H9 (cell line): Measurements from ENCODE around the gene DCHS1. TPM values are rescaled to one million over a fixed set of nuclear protein-coding genes. Genes with fewer than 3 reads are reported as not detected.

ENCODE experiments used
- DNase-seq: peaks from one replicate; pipeline ENCODE4 v3.0.0-alpha.2; 2017
- H2AFZ ChIP-seq: one replicate; pipeline ENCODE4 v1.6.1; 2013; ENCODE audit warnings: mild to moderate bottlenecking, low read length, control low read depth, moderate library complexity
- H2AK5ac ChIP-seq: 2 replicates; pipeline ENCODE4 v1.6.1; 2013; ENCODE audit warnings: low read length, control low read depth, mixed read lengths; ENCODE audit not compliant: insufficient read length
- H2BK120ac ChIP-seq: one replicate; pipeline ENCODE4 v1.6.1; 2013; ENCODE audit warnings: low read depth, mild to moderate bottlenecking, low read length, control low read depth, inconsistent platforms; ENCODE audit not compliant: poor library complexity, severe bottlenecking
- H2BK12ac ChIP-seq: 2 replicates; pipeline ENCODE4 v1.6.1; 2013; ENCODE audit warnings: low read length, control low read depth, mixed read lengths, low read depth; ENCODE audit not compliant: insufficient read length
- H2BK15ac ChIP-seq: 2 replicates; pipeline ENCODE4 v1.6.1; 2013; ENCODE audit warnings: low read depth, low read length, control low read depth
- H2BK20ac ChIP-seq: one replicate; pipeline ENCODE4 v1.6.1; 2013; ENCODE audit warnings: low read depth, mild to moderate bottlenecking, low read length, control low read depth, inconsistent platforms; ENCODE audit not compliant: poor library complexity, severe bottlenecking
- H2BK5ac ChIP-seq: 2 replicates; pipeline ENCODE4 v1.6.1; 2013; ENCODE audit warnings: low read length, control low read depth, mixed read lengths; ENCODE audit not compliant: insufficient read length
- H3K14ac ChIP-seq: 2 replicates; pipeline ENCODE4 v1.6.1; 2013; ENCODE audit warnings: low read length, control low read depth; ENCODE audit not compliant: insufficient read depth
- H3K18ac ChIP-seq: 2 replicates; pipeline ENCODE4 v1.6.1; 2013; ENCODE audit warnings: low read depth, mild to moderate bottlenecking, mixed read lengths, low read length, control low read depth; ENCODE audit not compliant: insufficient read length
- H3K23ac ChIP-seq: 2 replicates; pipeline ENCODE4 v1.6.1; 2013; ENCODE audit warnings: low read length, control low read depth, mixed read lengths, low read depth; ENCODE audit not compliant: insufficient read length
- H3K23me2 ChIP-seq: 2 replicates; pipeline ENCODE4 v1.6.1; 2013; ENCODE audit warnings: low read depth, mild to moderate bottlenecking, mixed read lengths, low read length, control low read depth; ENCODE audit not compliant: insufficient read length, poor library complexity, severe bottlenecking
- H3K27ac ChIP-seq: 2 replicates; pipeline ENCODE4 v1.5.1; 2013; ENCODE audit warnings: low read length, control low read depth, mixed read lengths, low read depth; ENCODE audit not compliant: insufficient read length
- H3K27me3 ChIP-seq: 2 replicates; pipeline ENCODE4 v1.6.1; 2013; ENCODE audit warnings: low read length, control low read depth, inconsistent platforms; ENCODE audit not compliant: insufficient read depth
- H3K4ac ChIP-seq: 2 replicates; pipeline ENCODE4 v1.6.1; 2013; ENCODE audit warnings: low read depth, mild to moderate bottlenecking, control low read depth, inconsistent platforms, low read length, moderate library complexity
- H3K4me1 ChIP-seq: 2 replicates; pipeline ENCODE4 v1.6.1; 2013; ENCODE audit warnings: low read length, control low read depth, inconsistent platforms; ENCODE audit not compliant: insufficient read depth
- H3K4me2 ChIP-seq: 2 replicates; pipeline ENCODE4 v1.6.1; 2013; ENCODE audit warnings: low read length, control low read depth, mixed read lengths; ENCODE audit not compliant: insufficient read length, insufficient read depth
- H3K56ac ChIP-seq: 2 replicates; pipeline ENCODE4 v1.6.1; 2013; ENCODE audit warnings: low read depth, mild to moderate bottlenecking, mixed read lengths, low read length, control low read depth; ENCODE audit not compliant: insufficient read length
- H3K79me1 ChIP-seq: 2 replicates; pipeline ENCODE4 v1.6.1; 2013; ENCODE audit warnings: low read depth, mild to moderate bottlenecking, moderate library complexity, low read length, control low read depth, inconsistent platforms; ENCODE audit not compliant: insufficient read depth, poor library complexity, severe bottlenecking
- H3K79me2 ChIP-seq: 2 replicates; pipeline ENCODE4 v1.6.1; 2013; ENCODE audit warnings: low read length, control low read depth, inconsistent platforms; ENCODE audit not compliant: insufficient read depth
- H3K9ac ChIP-seq: 2 replicates; pipeline ENCODE4 v1.6.1; 2013; ENCODE audit warnings: low read length, control low read depth, mixed read lengths; ENCODE audit not compliant: insufficient read length; ENCODE audit errors: extremely low read depth
- H3K9me3 ChIP-seq: one replicate; pipeline ENCODE4 v1.6.1; 2013; ENCODE audit warnings: low read depth, low read length, inconsistent platforms; ENCODE audit not compliant: control insufficient read depth
- H3T11ph ChIP-seq: one replicate; pipeline ENCODE4 v1.6.1; 2013; ENCODE audit warnings: mild to moderate bottlenecking, low read length, control low read depth, inconsistent platforms
- H4K20me1 ChIP-seq: one replicate; pipeline ENCODE4 v1.6.1; 2013; ENCODE audit not compliant: control insufficient read depth, insufficient read length, insufficient read depth
- H4K5ac ChIP-seq: 2 replicates; pipeline ENCODE4 v1.6.1; 2013; ENCODE audit warnings: low read depth, mild to moderate bottlenecking, mixed read lengths, low read length, control low read depth; ENCODE audit not compliant: insufficient read length
- H4K8ac ChIP-seq: replicated peaks from 2 replicates; pipeline ENCODE4 v1.6.1; 2013; ENCODE audit warnings: low read length, control low read depth, mixed read lengths, low read depth; ENCODE audit not compliant: insufficient read length
- H4K91ac ChIP-seq: 2 replicates; pipeline ENCODE4 v1.6.1; 2013; ENCODE audit warnings: low read depth, mild to moderate bottlenecking, moderate library complexity, mixed read lengths, low read length, control low read depth; ENCODE audit not compliant: insufficient read length
- H3K27ac Mint-ChIP-seq, 3 experiments: 2 replicates in 2 of 3; 3 replicates in 1 of 3; pipeline ENCODE4 v1.8.0; 2020 to 2021; ENCODE audit warnings: mixed read lengths in 3 of 3, mild to moderate bottlenecking in 1 of 3, moderate library complexity in 1 of 3
- H3K27me3 Mint-ChIP-seq: 2 replicates; pipeline ENCODE4 v1.8.0; 2021; ENCODE audit warnings: low read depth, mild to moderate bottlenecking, moderate library complexity, mixed read lengths
- H3K36me3 Mint-ChIP-seq, 3 experiments: 2 replicates in 2 of 3; 3 replicates in 1 of 3; pipeline ENCODE4 v1.8.0; 2020 to 2021; ENCODE audit warnings: low read depth in 3 of 3, mixed read lengths in 3 of 3; ENCODE audit not compliant: insufficient read depth in 1 of 3
- H3K4me1 Mint-ChIP-seq, 2 experiments: 2 replicates each; pipeline ENCODE4 v1.8.0; 2020; ENCODE audit warnings: mixed read lengths in 2 of 2
- H3K4me3 Mint-ChIP-seq, 2 experiments: 2 replicates in 1 of 2; 3 replicates in 1 of 2; pipeline ENCODE4 v1.8.0; 2020 to 2021; ENCODE audit warnings: mild to moderate bottlenecking in 2 of 2, mixed read lengths in 2 of 2, moderate library complexity in 1 of 2
- H3K9me3 Mint-ChIP-seq, 2 experiments: 2 replicates in 1 of 2; 3 replicates in 1 of 2; pipeline ENCODE4 v1.8.0; 2020; ENCODE audit warnings: mild to moderate bottlenecking in 2 of 2, mixed read lengths in 2 of 2, moderate library complexity in 1 of 2
- CTCF ChIP-seq: fragments of 200-600 bp; sonication (generic); conservative IDR thresholded peaks from 3 replicates; pipeline ENCODE4 v1.8.0; 2021; ENCODE audit warnings: antibody characterized with exemption, mild to moderate bottlenecking
- WGBS: extraction: QIAGEN DNeasy Blood & Tissue Kit; methylation state at CpG from one replicate; pipeline ENCODE4 v1.1.7; 2013; ENCODE audit warnings: missing lambda C conversion rate, low lambda C conversion rate, mixed read lengths; ENCODE audit not compliant: insufficient read length; ENCODE audit errors: extremely low coverage; 5-methylcytosine and 5-hydroxymethylcytosine counted together
- total RNA-seq: library from RNA; stranded (reverse); gene quantifications from 2 replicates; pipeline ENCODE4 v1.2.1, GENCODE V29; 2021

Gene DCHS1
- total RNA-seq, 1 experiment from 2014 or later = 12.5 TPM

GRCh38 chr11:6666302-6667183 lies 10.9 kb upstream of the DCHS1 start:
- no peak overlapping the region for H4K91ac ChIP-seq
- no CpG with 5 or more reads among the region's 4 CpGs for WGBS
- no peak overlapping the region for H2AK5ac ChIP-seq
- no peak for DNase-seq
- H3T11ph ChIP-seq = no peak overlapping the region
- H3K27me3 Mint-ChIP-seq = peaks cover 3% of the 10 kb centered on the region; the same call in 1 of the 2 replicates
- TF ChIP-seq CTCF = no peak
- no peak overlapping the region for H2BK20ac ChIP-seq
- no peaks in the 10 kb centered on the region for H4K20me1 ChIP-seq
- H3K18ac ChIP-seq = no peak overlapping the region
- no peaks in the 10 kb centered on the region for H3K9me3 ChIP-seq
- H4K8ac ChIP-seq = no peak overlapping the region
- no peaks in the 10 kb centered on the region for H3K79me1 ChIP-seq
- no peak overlapping the region for H3K4me3 Mint-ChIP-seq
- peaks cover 0 to 4% of the 10 kb centered on the region in 2 experiments; a peak in 1 of 4 replicates for H3K4me1 Mint-ChIP-seq
- H3K4ac ChIP-seq = no peak overlapping the region
- no peak overlapping the region for H3K14ac ChIP-seq
- H3K4me2 ChIP-seq = no peak overlapping the region
- no peak overlapping the region for H3K9ac ChIP-seq
- H3K79me2 ChIP-seq = no peaks in the 10 kb centered on the region
- no peak overlapping the region for H3K23ac ChIP-seq
- H3K56ac ChIP-seq = no peak overlapping the region
- no peak overlapping the region for H2BK12ac ChIP-seq
- no peak overlapping the region for H2BK5ac ChIP-seq
- no peaks in the 10 kb centered on the region for H3K4me1 ChIP-seq
- no peaks in the 10 kb centered on the region for H3K9me3 Mint-ChIP-seq
- no peak overlapping the region for H2AFZ ChIP-seq
- H3K27ac ChIP-seq = no peak overlapping the region
- H3K36me3 Mint-ChIP-seq = no peaks in the 10 kb centered on the region
- H3K27me3 ChIP-seq = no peaks in the 10 kb centered on the region
- no peak overlapping the region for H2BK15ac ChIP-seq
- no peak overlapping the region for H3K27ac Mint-ChIP-seq
- H4K5ac ChIP-seq = no peak overlapping the region
- H3K23me2 ChIP-seq = no peaks in the 10 kb centered on the region
- H2BK120ac ChIP-seq = no peak overlapping the region
